Measurements from ENCODE around the gene ST3GAL2.

GRCh38 chr16:70398177-70398743 lies 40.6 kb downstream of the ST3GAL2 start:
- TF ChIP-seq GATA3 (IDR thresholded peaks at IDR 0.05; ENCODE audit: low read depth, low read length) (no peak), GATA2 (IDR thresholded peaks at IDR 0.05; ENCODE audit: low read depth, low read length) (no peak)
